Neural crest cell (in vitro differentiated cells): ENCODE data around the gene AGPAT4. TPM values are rescaled to one million over a fixed set of nuclear protein-coding genes. Genes with fewer than 3 reads are reported as not detected.

ENCODE experiments used
- DNase-seq: peaks from one replicate; pipeline ENCODE4 v3.0.0; 2021; ENCODE audit warnings: low read depth, mixed read lengths, low spot score
- H3K27ac Mint-ChIP-seq: one replicate; pipeline ENCODE4 v1.8.0; 2021; ENCODE audit warnings: mild to moderate bottlenecking, mixed read lengths; ENCODE audit not compliant: unreplicated experiment
- H3K27me3 Mint-ChIP-seq: 2 replicates; pipeline ENCODE4 v1.8.0; 2021; ENCODE audit warnings: low read depth, mild to moderate bottlenecking, mixed read lengths
- H3K36me3 Mint-ChIP-seq: 2 replicates; pipeline ENCODE4 v1.8.0; 2021; ENCODE audit warnings: low read depth, mild to moderate bottlenecking, mixed read lengths
- H3K4me1 Mint-ChIP-seq: 2 replicates; pipeline ENCODE4 v1.8.0; 2021; ENCODE audit warnings: mixed read lengths
- H3K4me3 Mint-ChIP-seq: one replicate; pipeline ENCODE4 v1.8.0; 2021; ENCODE audit warnings: mild to moderate bottlenecking, mixed read lengths
- H3K9me3 Mint-ChIP-seq: 2 replicates; pipeline ENCODE4 v1.8.0; 2021; ENCODE audit warnings: mixed read lengths
- total RNA-seq: library from RNA; stranded (reverse); gene quantifications from 2 replicates; pipeline ENCODE4 v1.2.1, GENCODE V29; 2021
- TF ChIP-seq, protein P1 (sequence below): fragments of 200-600 bp; sonication (generic); conservative IDR thresholded peaks from 2 replicates; pipeline ENCODE4 v1.5.0; 2021; ENCODE audit warnings: antibody characterized with exemption, mild to moderate bottlenecking

Gene AGPAT4
- total RNA-seq, 1 donor from 2014 or later, result 37.6 TPM

DNA sequence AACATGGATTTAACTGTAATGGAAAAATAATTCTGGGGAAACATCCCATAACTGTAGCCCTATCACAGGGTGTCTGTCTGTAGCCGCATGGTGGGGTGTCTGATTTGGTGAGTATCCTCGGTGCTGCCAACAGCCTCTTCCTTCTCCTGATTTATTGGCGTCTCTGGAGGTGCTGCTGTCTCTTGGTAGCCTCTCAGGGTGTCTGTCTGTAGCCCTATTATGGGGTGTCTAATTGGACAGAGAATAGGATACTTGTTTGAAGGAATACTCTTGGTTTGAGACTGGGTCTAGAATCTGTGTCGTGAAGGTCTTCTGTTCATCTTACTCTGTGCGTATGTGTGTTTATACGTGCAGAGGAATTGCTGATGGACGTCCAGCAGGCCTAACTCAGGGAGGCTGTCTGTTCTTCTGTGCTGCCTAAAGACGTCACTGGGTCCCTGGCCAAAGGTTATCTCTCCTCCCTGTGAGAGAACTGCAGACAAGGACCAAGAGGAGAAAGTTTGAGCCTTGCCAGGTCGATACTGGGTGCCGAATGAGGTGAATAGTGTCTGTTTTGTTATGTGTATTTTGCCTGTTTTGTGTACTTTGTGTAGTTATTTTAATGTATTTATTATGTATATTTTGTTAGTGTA is 18.9 kb upstream of the AGPAT4 start:
- H3K36me3 Mint-ChIP-seq, result peaks cover 8% of the 10 kb centered on the region
- DNase-seq, result no peak
- TF ChIP-seq, protein P1, sequence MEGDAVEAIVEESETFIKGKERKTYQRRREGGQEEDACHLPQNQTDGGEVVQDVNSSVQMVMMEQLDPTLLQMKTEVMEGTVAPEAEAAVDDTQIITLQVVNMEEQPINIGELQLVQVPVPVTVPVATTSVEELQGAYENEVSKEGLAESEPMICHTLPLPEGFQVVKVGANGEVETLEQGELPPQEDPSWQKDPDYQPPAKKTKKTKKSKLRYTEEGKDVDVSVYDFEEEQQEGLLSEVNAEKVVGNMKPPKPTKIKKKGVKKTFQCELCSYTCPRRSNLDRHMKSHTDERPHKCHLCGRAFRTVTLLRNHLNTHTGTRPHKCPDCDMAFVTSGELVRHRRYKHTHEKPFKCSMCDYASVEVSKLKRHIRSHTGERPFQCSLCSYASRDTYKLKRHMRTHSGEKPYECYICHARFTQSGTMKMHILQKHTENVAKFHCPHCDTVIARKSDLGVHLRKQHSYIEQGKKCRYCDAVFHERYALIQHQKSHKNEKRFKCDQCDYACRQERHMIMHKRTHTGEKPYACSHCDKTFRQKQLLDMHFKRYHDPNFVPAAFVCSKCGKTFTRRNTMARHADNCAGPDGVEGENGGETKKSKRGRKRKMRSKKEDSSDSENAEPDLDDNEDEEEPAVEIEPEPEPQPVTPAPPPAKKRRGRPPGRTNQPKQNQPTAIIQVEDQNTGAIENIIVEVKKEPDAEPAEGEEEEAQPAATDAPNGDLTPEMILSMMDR, result no peak
- no peaks in the 10 kb centered on the region for H3K9me3 Mint-ChIP-seq
- no peak overlapping the region for H3K4me3 Mint-ChIP-seq
- H3K4me1 Mint-ChIP-seq, result peaks cover 12% of the 10 kb centered on the region
- no peaks in the 10 kb centered on the region for H3K27me3 Mint-ChIP-seq
- H3K27ac Mint-ChIP-seq, result peak overlapping the region; percentile 72

DNA sequence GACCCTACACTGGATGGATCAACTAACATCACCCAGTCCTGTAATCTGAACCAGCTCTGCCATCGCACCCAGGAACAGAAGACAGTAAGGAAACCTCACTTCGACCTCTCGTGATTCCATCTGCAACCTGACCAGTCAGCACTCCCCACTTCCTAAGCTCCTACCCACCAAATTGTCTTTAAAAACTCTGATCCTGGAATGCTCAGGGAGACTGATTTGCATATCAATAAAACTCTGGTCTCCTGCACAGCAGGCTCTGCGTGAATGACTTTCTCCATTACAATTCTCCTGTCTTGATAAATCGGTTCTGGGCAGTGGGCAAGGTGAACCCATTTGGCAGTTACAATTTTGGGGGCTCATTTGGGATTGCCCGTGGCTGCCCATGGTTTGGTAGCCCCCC is 18.3 kb upstream of the AGPAT4 start:
- Mint-ChIP-seq H3K9me3 (no peaks in the 10 kb centered on the region), H3K27me3 (no peaks in the 10 kb centered on the region), H3K27ac (no peak overlapping the region), H3K4me3 (no peak overlapping the region), H3K4me1 (peaks cover 12% of the 10 kb centered on the region), H3K36me3 (peaks cover 8% of the 10 kb centered on the region)
- TF ChIP-seq, protein P1, result no peak
- no peak for DNase-seq

DNA sequence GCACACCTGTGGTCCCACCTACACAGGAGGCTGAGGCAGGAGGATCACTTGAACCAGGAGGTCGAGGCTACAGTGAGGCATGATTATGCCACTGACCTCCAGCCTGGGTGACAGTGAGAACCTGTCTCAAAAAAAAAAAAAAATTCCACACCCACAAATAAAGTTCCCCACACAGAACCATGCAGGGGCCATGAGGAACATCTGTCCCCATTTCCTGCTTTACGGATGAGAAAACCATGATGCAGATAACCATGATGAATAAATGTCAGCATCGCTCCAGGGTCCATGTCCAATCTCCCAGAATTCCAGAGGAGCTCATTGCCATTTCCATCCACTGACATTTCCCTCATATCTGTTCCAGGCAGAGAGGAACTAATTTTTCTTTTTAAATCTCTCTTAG is 16.9 kb upstream of the AGPAT4 start:
- Mint-ChIP-seq H3K27me3 (no peaks in the 10 kb centered on the region), H3K27ac (no peak overlapping the region)

DNA sequence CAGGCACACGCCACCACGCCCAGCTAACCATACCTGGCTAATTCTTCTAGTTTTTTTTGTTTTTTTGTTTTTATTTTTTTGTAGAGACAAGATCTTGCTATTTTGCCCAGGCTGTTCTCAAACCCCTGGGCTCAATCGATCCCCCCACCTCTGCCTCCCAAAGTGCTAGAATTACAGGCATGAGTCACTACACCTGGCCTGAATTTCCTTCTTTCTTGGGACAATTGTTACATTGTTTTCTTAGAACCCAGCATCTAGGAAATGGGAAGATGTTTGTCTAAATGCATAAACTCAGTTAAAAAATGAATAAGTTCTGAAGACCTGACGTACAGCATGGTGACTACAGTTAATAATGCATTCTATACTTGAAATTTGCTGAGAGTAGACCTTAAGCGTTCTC is 10.8 kb upstream of the AGPAT4 start:
- H3K27ac Mint-ChIP-seq, result no peak overlapping the region
- H3K27me3 Mint-ChIP-seq, result no peaks in the 10 kb centered on the region
- H3K4me3 Mint-ChIP-seq, result no peak overlapping the region
- no peak for DNase-seq
- no peaks in the 10 kb centered on the region for H3K4me1 Mint-ChIP-seq
- TF ChIP-seq, protein P1, result no peak
- H3K9me3 Mint-ChIP-seq, result peaks cover 9% of the 10 kb centered on the region
- H3K36me3 Mint-ChIP-seq, result no peaks in the 10 kb centered on the region

More for the DNA sequence above, 16.9 kb upstream of the AGPAT4 start:
- no peaks in the 10 kb centered on the region for H3K9me3 Mint-ChIP-seq
- no peak for DNase-seq
- H3K4me1 Mint-ChIP-seq, result peaks cover 12% of the 10 kb centered on the region
- TF ChIP-seq, protein P1, result no peak
- H3K36me3 Mint-ChIP-seq, result peaks cover 3% of the 10 kb centered on the region
- H3K4me3 Mint-ChIP-seq, result no peak overlapping the region

DNA sequence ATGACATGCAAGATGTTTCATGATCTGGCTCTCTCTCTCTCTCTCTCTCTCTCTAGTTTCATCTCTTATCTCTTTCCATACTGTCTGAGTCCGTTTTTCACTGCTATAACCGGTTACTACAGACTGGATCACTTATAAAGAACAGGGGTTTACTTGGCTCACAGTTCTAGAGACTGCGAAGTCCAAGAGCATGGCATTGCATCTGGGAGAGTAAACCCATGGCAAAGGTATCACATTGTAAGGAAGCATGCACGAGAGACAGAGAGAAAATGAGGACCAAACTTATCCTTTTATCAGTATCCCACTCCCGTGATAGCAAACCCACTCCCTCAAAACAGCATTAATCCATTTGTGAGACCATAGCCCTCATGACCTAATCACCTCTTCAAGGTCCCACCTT is 7.2 kb upstream of the AGPAT4 start:
- H3K27ac Mint-ChIP-seq, result no peak overlapping the region
- H3K4me3 Mint-ChIP-seq, result no peak overlapping the region
- peaks cover 3% of the 10 kb centered on the region for H3K36me3 Mint-ChIP-seq
- no peaks in the 10 kb centered on the region for H3K4me1 Mint-ChIP-seq
- DNase-seq, result no peak
- H3K9me3 Mint-ChIP-seq, result peaks cover 11% of the 10 kb centered on the region
- TF ChIP-seq, protein P1, result no peak
- H3K27me3 Mint-ChIP-seq, result no peaks in the 10 kb centered on the region
